Bronchial epithelial cell (primary cell): ENCODE measurements around the gene CPXM2. TPM values are rescaled to one million over a fixed set of nuclear protein-coding genes. Genes with fewer than 3 reads are reported as not detected.

Experiments used
- DNase-seq: peaks from one replicate; pipeline ENCODE4 v3.0.0-alpha.2; 2010; ENCODE audit warnings: low read depth
- FAIRE-seq: peaks from 2 replicates; lab custom pipeline; 2011; peaks lifted over from hg19 to GRCh38; lab: Jason Lieb, UNC
- H3K27me3 ChIP-seq: 2 replicates; pipeline ENCODE4 v1.5.1; 2011; ENCODE audit warnings: low read length; ENCODE audit not compliant: control insufficient read depth, insufficient read depth
- H3K36me3 ChIP-seq: 2 replicates; pipeline ENCODE4 v1.5.1; 2011; ENCODE audit warnings: low read length; ENCODE audit not compliant: control insufficient read depth, insufficient read depth
- H3K4me3 ChIP-seq: 2 replicates; pipeline ENCODE4 v1.5.1; 2011; ENCODE audit warnings: mild to moderate bottlenecking, low read depth, low read length, control low read depth
- CTCF ChIP-seq: IDR thresholded peaks from 2 replicates; pipeline ENCODE4 v1.5.1; 2011; ENCODE audit warnings: mild to moderate bottlenecking, moderate library complexity, low read length, control low read depth, inconsistent platforms; ENCODE audit not compliant: insufficient read depth, severe bottlenecking
- total RNA-seq: library from RNA; depleted of rRNA; stranded (reverse); fragments of >200 nt; gene quantifications from 2 replicates; pipeline ENCODE4 v1.2.1, GENCODE V29; 2014

Gene CPXM2
- total RNA-seq, 1 donor from 2014 or later, result 0.26 TPM

DNA sequence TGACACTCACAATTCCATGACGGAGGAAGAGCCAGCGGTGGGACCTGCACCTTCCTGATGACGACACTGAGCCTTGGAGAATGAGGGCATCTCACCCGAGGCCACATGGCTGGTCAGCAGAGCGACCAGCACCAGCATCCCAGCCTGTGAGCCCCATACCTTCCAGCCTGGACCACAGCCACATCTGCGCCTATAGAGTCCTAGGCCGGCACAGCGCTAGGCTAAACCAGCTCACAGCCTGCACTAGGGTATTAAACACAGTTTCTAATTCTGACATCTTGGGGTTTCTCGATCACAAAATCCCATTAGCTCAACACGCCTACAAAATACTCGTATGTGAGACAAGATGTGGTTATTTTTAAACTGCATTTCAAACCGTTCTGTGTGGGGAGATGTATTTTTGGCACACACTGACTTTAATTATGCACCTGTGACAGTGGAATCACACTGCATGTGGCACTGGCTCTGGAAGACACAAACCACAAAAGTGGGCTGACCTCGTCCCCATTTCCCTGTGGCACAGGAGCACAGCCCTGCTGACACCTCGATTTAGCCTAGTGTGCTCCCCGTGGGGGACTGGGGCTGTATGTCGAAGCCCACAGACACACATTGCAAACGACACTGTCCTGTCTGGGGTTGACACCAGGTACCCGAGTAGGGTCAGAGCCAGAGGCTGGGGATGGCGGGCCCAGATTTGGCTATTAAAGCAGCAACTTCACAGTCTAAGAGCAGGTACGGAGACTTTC lies 32.5 kb downstream of the CPXM2 start:
- DNase-seq (no peak), FAIRE-seq (no peak)
- Histone ChIP-seq H3K27me3 (no peaks in the 10 kb centered on the region), H3K36me3 (no peaks in the 10 kb centered on the region), H3K4me3 (no peak overlapping the region)
- no peak for TF ChIP-seq CTCF

DNA sequence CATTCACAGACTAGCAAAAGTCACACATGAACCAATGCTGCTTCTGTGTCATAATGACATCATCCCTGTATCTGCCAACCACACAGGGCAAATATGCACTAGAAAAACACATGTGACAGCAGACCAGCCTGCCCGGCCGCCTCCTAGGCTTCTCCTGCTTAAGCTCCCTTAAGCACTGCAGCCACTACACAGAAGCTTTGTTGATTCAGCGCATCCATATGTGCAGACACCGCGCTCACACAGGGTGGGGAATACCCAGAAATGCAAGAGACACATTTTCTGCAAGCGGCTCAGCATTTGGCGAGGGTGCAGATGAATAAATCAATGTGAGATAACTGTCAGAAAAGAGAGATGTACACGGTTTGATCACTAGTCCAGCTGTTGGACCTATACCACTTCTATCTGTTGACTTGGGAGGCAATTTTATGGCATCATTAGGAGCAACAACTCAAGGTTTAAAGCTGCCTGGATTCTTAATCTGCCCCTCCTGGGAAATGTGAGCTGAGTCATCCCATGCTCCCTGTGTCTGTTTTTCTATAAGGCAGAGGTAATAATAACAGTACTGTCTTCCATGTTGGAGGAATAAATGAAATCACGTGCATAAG lies 33.4 kb downstream of the CPXM2 start:
- FAIRE-seq, result peak; percentile 64
- no peaks in the 10 kb centered on the region for H3K27me3 ChIP-seq
- H3K4me3 ChIP-seq, result no peak overlapping the region
- no peaks in the 10 kb centered on the region for H3K36me3 ChIP-seq
- TF ChIP-seq CTCF, result no peak
- peak; percentile 29 for DNase-seq

DNA sequence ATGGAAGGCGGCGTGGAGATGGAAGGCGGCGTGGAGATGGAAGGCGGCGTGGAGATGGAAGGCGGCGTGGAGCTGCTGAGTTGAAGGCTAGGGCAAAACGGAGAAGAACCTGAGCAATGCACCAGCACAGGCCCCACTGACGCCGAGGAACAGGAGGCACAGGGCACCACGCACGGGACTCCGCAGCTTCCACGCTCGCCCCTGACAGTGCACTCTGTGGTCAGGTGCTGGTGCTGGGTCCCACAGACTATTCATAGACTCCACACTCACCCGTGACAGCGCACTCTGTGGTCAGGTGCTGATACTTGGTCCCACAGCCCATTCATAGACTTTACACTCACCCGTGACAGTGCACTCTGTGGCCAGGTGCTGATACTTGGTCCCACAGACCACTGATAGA lies 34.0 kb downstream of the CPXM2 start:
- Histone ChIP-seq H3K4me3 (no peak overlapping the region), H3K36me3 (no peaks in the 10 kb centered on the region), H3K27me3 (no peaks in the 10 kb centered on the region)
- DNase-seq (no peak), FAIRE-seq (no peak)
- TF ChIP-seq CTCF, result no peak

GRCh38 chr10:123855008-123855684 lies 36.5 kb downstream of the CPXM2 start:
- Histone ChIP-seq H3K27me3 (no peaks in the 10 kb centered on the region), H3K36me3 (no peaks in the 10 kb centered on the region), H3K4me3 (no peak overlapping the region)
- no peak for FAIRE-seq
- DNase-seq, result no peak
- no peak for TF ChIP-seq CTCF

- H3K4me3 ChIP-seq, result no peak overlapping the region
- no peaks in the 10 kb centered on the region for H3K36me3 ChIP-seq
- FAIRE-seq (no peak), DNase-seq (no peak)
- no peak for TF ChIP-seq CTCF
- no peaks in the 10 kb centered on the region for H3K27me3 ChIP-seq
Observed at GRCh38 chr10:123854498-123854897, 37.1 kb downstream of the CPXM2 start.
